Measurements from ENCODE around the gene DCTN5.

DCTN5 gene

GRCh38 chr16:23695756-23696155, 54.5 kb downstream of the DCTN5 start:
- no peak overlapping the region for H3K27ac ChIP-seq (ENCODE audit: low read depth, low read length)
- H4K12ac ChIP-seq (ENCODE audit: low read depth, low read length) = no peak overlapping the region
- no CpG with 5 or more reads among the region's 11 CpGs for WGBS (ENCODE audit: extremely low coverage, insufficient coverage, insufficient read length)
- no peak overlapping the region for H3K18ac ChIP-seq (ENCODE audit: low read length)
- H4K91ac ChIP-seq (ENCODE audit: low read depth, low read length) = no peak overlapping the region
- no peak overlapping the region for H2BK12ac ChIP-seq (ENCODE audit: low read length)
- no peaks in the 10 kb centered on the region for H3K79me1 ChIP-seq (ENCODE audit: low read length)
- H3K9ac ChIP-seq (ENCODE audit: low read length) = no peak overlapping the region
- no peak overlapping the region for H3K4me3 ChIP-seq (ENCODE audit: low read depth, low read length)
- H2AK5ac ChIP-seq (ENCODE audit: low read length) = no peak overlapping the region
- no peak overlapping the region for H3K23ac ChIP-seq (ENCODE audit: low read length)
- H2BK5ac ChIP-seq (ENCODE audit: low read depth, low read length, poor library complexity) = no peak overlapping the region
- peaks cover 3 to 12% of the 10 kb centered on the region in 2 experiments for H3K4me1 ChIP-seq (ENCODE audit: control insufficient read depth in 1 of 2, insufficient read depth in 2 of 2, low read length in 2 of 2)
- H3K4ac ChIP-seq (ENCODE audit: low read depth, low read length) = no peak overlapping the region
- H2BK120ac ChIP-seq (ENCODE audit: insufficient read depth, low read length, poor library complexity) = no peak overlapping the region
- H2AFZ ChIP-seq (ENCODE audit: insufficient read depth, low read length, poor library complexity) = no peak overlapping the region
- H3K36me3 ChIP-seq (ENCODE audit: control insufficient read depth in 1 of 2, insufficient read depth in 2 of 2, low read length in 2 of 2) = peaks cover 17 to 19% of the 10 kb centered on the region in 2 experiments
- no peaks in the 10 kb centered on the region for H3K27me3 ChIP-seq (ENCODE audit: insufficient read depth, low read length)
- H3K79me2 ChIP-seq (ENCODE audit: control insufficient read depth, insufficient read depth, low read length, poor library complexity) = no peaks in the 10 kb centered on the region
- H3K14ac ChIP-seq (ENCODE audit: low read length) = no peak overlapping the region
- H3K9me3 ChIP-seq (ENCODE audit: insufficient read depth, low read depth, low read length) = no peaks in the 10 kb centered on the region
- no peak for DNase-seq
- no peak overlapping the region for H4K8ac ChIP-seq (ENCODE audit: low read depth, low read length)
- H3K4me2 ChIP-seq (ENCODE audit: low read length) = no peak overlapping the region

GRCh38 chr16:23699100-23699499, 57.8 kb downstream of the DCTN5 start:
- no CpG with 5 or more reads among the region's 4 CpGs for WGBS (ENCODE audit: extremely low coverage, insufficient coverage, insufficient read length)
- Histone ChIP-seq H3K79me2 (ENCODE audit: control insufficient read depth, insufficient read depth, low read length, poor library complexity) (no peaks in the 10 kb centered on the region), H4K12ac (ENCODE audit: low read depth, low read length) (no peak overlapping the region), H3K14ac (ENCODE audit: low read length) (no peak overlapping the region), H3K4me3 (ENCODE audit: low read depth, low read length) (no peak overlapping the region), H3K23ac (ENCODE audit: low read length) (no peak overlapping the region), H3K4ac (ENCODE audit: low read depth, low read length) (no peak overlapping the region), H2BK12ac (ENCODE audit: low read length) (no peak overlapping the region), H2BK120ac (ENCODE audit: insufficient read depth, low read length, poor library complexity) (no peak overlapping the region), H2AK5ac (ENCODE audit: low read length) (no peak overlapping the region), H4K8ac (ENCODE audit: low read depth, low read length) (no peak overlapping the region), H3K9ac (ENCODE audit: low read length) (no peak overlapping the region), H3K4me2 (ENCODE audit: low read length) (no peak overlapping the region), H2BK5ac (ENCODE audit: low read depth, low read length, poor library complexity) (no peak overlapping the region), H2AFZ (ENCODE audit: insufficient read depth, low read length, poor library complexity) (no peak overlapping the region), H3K18ac (ENCODE audit: low read length) (no peak overlapping the region), H4K91ac (ENCODE audit: low read depth, low read length) (no peak overlapping the region), H3K79me1 (ENCODE audit: low read length) (no peaks in the 10 kb centered on the region), H3K4me1 (ENCODE audit: control insufficient read depth in 1 of 2, insufficient read depth in 2 of 2, low read length in 2 of 2) (peaks cover 3 to 12% of the 10 kb centered on the region in 2 experiments), H3K36me3 (ENCODE audit: control insufficient read depth in 1 of 2, insufficient read depth in 2 of 2, low read length in 2 of 2) (no peaks in the 10 kb centered on the region), H3K27me3 (ENCODE audit: insufficient read depth, low read length) (no peaks in the 10 kb centered on the region), H3K9me3 (ENCODE audit: insufficient read depth, low read depth, low read length) (no peaks in the 10 kb centered on the region), H3K27ac (ENCODE audit: low read depth, low read length) (no peak overlapping the region)
- DNase-seq = no peak

- Histone ChIP-seq H3K9ac (ENCODE audit: low read length) (no peak overlapping the region), H3K79me1 (ENCODE audit: low read length) (no peaks in the 10 kb centered on the region), H3K23ac (ENCODE audit: low read length) (no peak overlapping the region), H2AFZ (ENCODE audit: insufficient read depth, low read length, poor library complexity) (no peak overlapping the region), H2BK12ac (ENCODE audit: low read length) (no peak overlapping the region), H2AK5ac (ENCODE audit: low read length) (no peak overlapping the region), H4K12ac (ENCODE audit: low read depth, low read length) (no peak overlapping the region), H4K8ac (ENCODE audit: low read depth, low read length) (no peak overlapping the region), H2BK120ac (ENCODE audit: insufficient read depth, low read length, poor library complexity) (no peak overlapping the region), H3K4ac (ENCODE audit: low read depth, low read length) (no peak overlapping the region), H3K36me3 (ENCODE audit: control insufficient read depth in 1 of 2, insufficient read depth in 2 of 2, low read length in 2 of 2) (no peaks in the 10 kb centered on the region), H3K27me3 (ENCODE audit: insufficient read depth, low read length) (no peaks in the 10 kb centered on the region), H3K18ac (ENCODE audit: low read length) (no peak overlapping the region), H3K9me3 (ENCODE audit: insufficient read depth, low read depth, low read length) (peaks cover 2% of the 10 kb centered on the region), H3K4me1 (ENCODE audit: control insufficient read depth in 1 of 2, insufficient read depth in 2 of 2, low read length in 2 of 2) (peaks cover 0 to 2% of the 10 kb centered on the region in 2 experiments), H3K14ac (ENCODE audit: low read length) (no peak overlapping the region), H3K4me3 (ENCODE audit: low read depth, low read length) (no peak overlapping the region), H3K79me2 (ENCODE audit: control insufficient read depth, insufficient read depth, low read length, poor library complexity) (no peaks in the 10 kb centered on the region), H2BK5ac (ENCODE audit: low read depth, low read length, poor library complexity) (no peak overlapping the region), H3K4me2 (ENCODE audit: low read length) (no peak overlapping the region), H3K27ac (ENCODE audit: low read depth, low read length) (no peak overlapping the region), H4K91ac (ENCODE audit: low read depth, low read length) (no peak overlapping the region)
- no peak for DNase-seq
- WGBS (ENCODE audit: extremely low coverage, insufficient coverage, insufficient read length) = no CpG with 5 or more reads among the region's 2 CpGs
Observed at GRCh38 chr16:23700093-23700492, 58.8 kb downstream of the DCTN5 start.

- Histone ChIP-seq H4K8ac (ENCODE audit: low read depth, low read length) (no peak overlapping the region), H3K4me3 (ENCODE audit: low read depth, low read length) (no peak overlapping the region), H3K27me3 (ENCODE audit: insufficient read depth, low read length) (no peaks in the 10 kb centered on the region), H3K23ac (ENCODE audit: low read length) (no peak overlapping the region), H3K27ac (ENCODE audit: low read depth, low read length) (no peak overlapping the region), H3K14ac (ENCODE audit: low read length) (no peak overlapping the region), H3K9me3 (ENCODE audit: insufficient read depth, low read depth, low read length) (peaks cover 2% of the 10 kb centered on the region), H3K4ac (ENCODE audit: low read depth, low read length) (no peak overlapping the region), H3K4me2 (ENCODE audit: low read length) (no peak overlapping the region), H2BK5ac (ENCODE audit: low read depth, low read length, poor library complexity) (no peak overlapping the region), H2BK120ac (ENCODE audit: insufficient read depth, low read length, poor library complexity) (no peak overlapping the region), H3K9ac (ENCODE audit: low read length) (no peak overlapping the region), H4K12ac (ENCODE audit: low read depth, low read length) (no peak overlapping the region), H2AFZ (ENCODE audit: insufficient read depth, low read length, poor library complexity) (no peak overlapping the region), H4K91ac (ENCODE audit: low read depth, low read length) (no peak overlapping the region), H3K4me1 (ENCODE audit: control insufficient read depth in 1 of 2, insufficient read depth in 2 of 2, low read length in 2 of 2) (no peaks in the 10 kb centered on the region), H3K79me1 (ENCODE audit: low read length) (no peaks in the 10 kb centered on the region), H2AK5ac (ENCODE audit: low read length) (no peak overlapping the region), H3K18ac (ENCODE audit: low read length) (no peak overlapping the region), H2BK12ac (ENCODE audit: low read length) (no peak overlapping the region), H3K36me3 (ENCODE audit: control insufficient read depth in 1 of 2, insufficient read depth in 2 of 2, low read length in 2 of 2) (no peaks in the 10 kb centered on the region), H3K79me2 (ENCODE audit: control insufficient read depth, insufficient read depth, low read length, poor library complexity) (no peaks in the 10 kb centered on the region)
- no CpG with 5 or more reads among the region's 8 CpGs for WGBS (ENCODE audit: extremely low coverage, insufficient coverage, insufficient read length)
- DNase-seq = no peak
Observed at GRCh38 chr16:23700509-23700908, 59.2 kb downstream of the DCTN5 start.
